Ishikawa (cell line): ENCODE data around the gene ABR.

Experiments
- EGR1 ChIP-seq: IDR thresholded peaks from 2 replicates; pipeline ENCODE4 v1.6.1; 2012
- TEAD4 ChIP-seq: IDR thresholded peaks from 2 replicates; pipeline ENCODE4 v1.6.1; 2012
- TF ChIP-seq, protein P1 (sequence below): IDR thresholded peaks from 2 replicates; pipeline ENCODE4 v1.6.1; 2012

DNA sequence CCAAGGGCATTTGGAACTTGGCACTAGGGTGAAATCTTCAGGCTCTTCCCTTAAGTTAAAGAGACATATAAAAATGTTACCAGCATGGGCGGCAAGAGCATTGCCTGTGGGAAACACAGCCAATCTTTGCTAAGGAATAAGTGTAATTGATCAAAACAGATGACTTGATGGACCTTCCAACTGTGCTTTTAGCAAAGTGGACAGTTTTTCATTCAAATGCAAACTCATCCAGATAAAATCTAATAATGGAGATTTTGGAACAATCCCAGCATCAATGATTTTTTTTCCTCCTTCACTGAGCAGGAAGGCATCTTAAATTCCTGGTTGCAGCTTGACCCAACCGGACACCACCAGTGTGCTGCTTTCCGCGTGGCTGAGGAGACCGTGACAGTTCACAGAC is 47.6 kb upstream of the ABR start:
- TF ChIP-seq EGR1 (no peak), TEAD4 (no peak)
- TF ChIP-seq, protein P1, sequence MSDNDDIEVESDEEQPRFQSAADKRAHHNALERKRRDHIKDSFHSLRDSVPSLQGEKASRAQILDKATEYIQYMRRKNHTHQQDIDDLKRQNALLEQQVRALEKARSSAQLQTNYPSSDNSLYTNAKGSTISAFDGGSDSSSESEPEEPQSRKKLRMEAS: no peak
